GM12801 (cell line): ENCODE data around the gene ZNF385C.

Experiments
- CTCF ChIP-seq: IDR thresholded peaks from one replicate; pipeline ENCODE4 v1.5.1; 2011; ENCODE audit warnings: control low read depth; ENCODE audit not compliant: insufficient read length; ENCODE audit errors: extremely low read depth

Gene ZNF385C

DNA sequence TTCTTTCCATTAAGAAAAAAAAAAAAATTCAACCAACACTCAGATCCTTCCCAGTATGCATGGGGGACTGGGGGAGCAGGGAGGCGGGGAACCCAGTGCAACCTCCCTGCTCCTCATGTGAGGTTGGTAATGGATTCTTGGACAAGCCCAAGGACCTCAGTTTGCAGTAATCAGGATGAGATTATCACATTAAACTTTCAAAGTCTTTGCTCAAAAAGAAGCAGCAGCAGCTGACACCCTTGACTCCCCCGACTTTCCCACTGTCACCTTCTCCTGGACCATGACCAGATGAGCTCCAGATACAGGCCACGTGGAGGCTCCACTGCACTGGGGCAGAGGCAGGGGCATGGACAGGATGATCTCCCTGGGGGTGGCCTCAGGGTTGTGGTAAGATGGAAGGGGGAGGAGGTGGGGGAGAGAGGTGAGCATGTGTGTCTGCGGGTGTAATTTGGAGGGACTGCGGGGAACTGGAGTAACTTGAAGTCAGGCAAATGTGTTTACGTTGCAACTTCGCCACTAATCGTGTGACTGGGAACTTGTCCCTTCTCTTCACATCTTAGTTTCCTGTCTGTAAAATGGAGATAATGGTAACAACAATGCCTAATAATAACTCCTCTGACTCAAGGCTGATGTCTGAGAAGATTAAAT, 19.8 kb downstream of the ZNF385C start:
- TF ChIP-seq CTCF: no peak

DNA sequence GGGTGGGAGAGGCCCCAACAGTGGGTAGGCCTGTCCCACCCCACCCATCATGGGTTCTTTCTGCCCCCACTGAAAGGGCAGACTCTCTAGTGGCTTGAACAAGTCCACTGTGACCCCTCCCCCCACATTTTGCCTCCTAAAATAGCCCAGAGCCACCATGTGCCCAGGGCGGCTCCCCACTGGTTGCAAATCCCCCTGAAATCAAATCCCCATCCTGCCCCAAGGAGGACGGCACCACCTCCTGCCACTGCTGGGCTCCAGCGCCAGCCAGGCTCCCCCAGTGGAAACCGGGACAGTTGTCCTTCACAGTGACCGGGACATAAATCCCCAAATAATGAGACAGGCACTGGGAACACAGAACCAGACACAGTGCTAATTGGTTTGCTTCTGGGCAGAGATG, 20.5 kb downstream of the ZNF385C start:
- TF ChIP-seq CTCF: no peak

DNA sequence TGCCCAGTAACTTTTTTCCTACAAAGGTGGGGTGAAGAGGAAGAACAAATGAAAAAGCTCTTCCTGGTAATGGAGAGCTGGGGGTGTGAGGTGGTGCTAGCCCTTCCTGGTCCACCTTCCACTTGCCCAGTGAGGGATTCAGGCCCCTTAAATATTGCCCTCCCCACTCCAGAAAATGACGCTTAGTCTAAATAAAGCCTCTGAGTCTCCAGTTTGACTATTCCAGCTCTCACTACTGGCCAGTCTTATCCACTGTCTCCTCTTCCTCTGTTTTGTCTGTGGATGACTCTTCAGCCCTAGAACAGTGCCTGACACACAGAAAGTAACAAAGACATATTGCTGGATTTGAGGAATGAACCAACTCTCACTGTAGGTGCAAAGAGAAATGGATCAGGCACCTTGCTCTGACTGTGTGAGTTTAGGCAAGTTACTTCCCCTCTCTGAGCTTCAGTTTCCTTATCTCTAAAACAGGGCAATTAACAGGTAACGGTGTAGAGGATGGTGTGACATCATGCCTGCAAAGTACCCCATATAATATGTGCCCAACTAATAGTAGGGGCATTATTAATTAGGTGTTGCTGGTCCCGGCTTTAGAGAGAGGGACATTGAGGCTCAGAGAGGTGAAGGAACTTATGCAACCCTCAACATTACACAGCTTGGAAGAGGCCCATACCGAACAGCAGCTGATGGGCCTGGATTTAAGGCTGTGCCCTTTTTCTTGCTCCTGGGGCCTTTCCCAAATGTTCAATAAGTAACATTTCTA, 21.3 kb downstream of the ZNF385C start:
- no peak for TF ChIP-seq CTCF

- TF ChIP-seq CTCF: no peak
These were observed 22.5 kb downstream of the ZNF385C start for GRCh38 chr17:42075789-42076188.

DNA sequence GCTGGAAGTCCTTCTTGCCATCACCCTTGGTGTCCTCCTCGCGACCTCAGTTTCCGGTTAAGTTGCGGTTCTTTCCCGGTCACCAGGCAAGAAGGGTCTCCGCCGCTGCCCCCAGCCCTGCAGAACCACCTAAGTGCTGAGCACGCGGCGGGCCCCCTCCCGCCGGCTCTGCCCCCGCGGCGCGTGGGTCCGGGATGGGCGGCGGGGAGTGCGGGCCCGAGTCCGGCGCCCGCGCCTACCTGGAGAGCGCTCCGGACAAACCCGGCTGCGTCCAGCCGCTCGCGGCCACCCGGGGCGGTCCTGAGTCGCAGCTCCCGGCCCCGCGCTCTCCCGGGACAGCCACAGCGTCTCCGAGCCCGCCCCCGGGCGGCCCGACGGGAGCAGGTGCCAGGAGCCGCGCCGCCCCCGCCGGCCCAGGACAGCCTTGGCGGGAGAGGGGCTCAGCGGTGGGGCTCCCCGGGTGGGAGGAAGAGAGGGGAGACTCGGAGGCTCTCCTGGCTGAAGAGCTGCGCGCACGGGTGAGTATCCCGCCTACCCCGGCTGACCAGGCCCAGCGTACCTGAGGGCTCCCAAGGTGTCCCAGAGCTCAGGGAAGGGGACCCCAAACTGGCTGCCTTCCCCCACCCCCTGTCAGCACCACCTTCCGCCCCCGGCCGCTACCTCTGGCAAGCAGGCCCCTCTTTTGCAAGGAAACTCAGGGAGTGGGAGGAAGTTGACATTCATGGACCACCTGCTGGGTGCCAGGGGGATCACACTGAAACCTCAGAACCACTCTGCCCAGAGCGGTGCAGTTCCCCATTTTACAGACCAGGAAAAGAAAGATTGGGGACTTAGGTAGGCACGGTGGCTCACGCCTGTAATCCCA, 25.7 kb downstream of the ZNF385C start:
- no peak for TF ChIP-seq CTCF

- TF ChIP-seq CTCF: no peak
These were observed 26.5 kb downstream of the ZNF385C start for GRCh38 chr17:42071810-42072209.

- no peak for TF ChIP-seq CTCF
These were observed 29.3 kb downstream of the ZNF385C start for GRCh38 chr17:42068979-42069378.
